ENCODE results near the gene SSH2.

- TF ChIP-seq, protein P1, sequence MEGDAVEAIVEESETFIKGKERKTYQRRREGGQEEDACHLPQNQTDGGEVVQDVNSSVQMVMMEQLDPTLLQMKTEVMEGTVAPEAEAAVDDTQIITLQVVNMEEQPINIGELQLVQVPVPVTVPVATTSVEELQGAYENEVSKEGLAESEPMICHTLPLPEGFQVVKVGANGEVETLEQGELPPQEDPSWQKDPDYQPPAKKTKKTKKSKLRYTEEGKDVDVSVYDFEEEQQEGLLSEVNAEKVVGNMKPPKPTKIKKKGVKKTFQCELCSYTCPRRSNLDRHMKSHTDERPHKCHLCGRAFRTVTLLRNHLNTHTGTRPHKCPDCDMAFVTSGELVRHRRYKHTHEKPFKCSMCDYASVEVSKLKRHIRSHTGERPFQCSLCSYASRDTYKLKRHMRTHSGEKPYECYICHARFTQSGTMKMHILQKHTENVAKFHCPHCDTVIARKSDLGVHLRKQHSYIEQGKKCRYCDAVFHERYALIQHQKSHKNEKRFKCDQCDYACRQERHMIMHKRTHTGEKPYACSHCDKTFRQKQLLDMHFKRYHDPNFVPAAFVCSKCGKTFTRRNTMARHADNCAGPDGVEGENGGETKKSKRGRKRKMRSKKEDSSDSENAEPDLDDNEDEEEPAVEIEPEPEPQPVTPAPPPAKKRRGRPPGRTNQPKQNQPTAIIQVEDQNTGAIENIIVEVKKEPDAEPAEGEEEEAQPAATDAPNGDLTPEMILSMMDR (IDR thresholded peaks at IDR 0.05) = no peak
- no peak for TF ChIP-seq EZH2phosphoT487 (IDR thresholded peaks at IDR 0.05)
Measured at GRCh38 chr17:29820425-29820824, 109.6 kb downstream of the SSH2 start.

Data from neural progenitor cell (in vitro differentiated cells).